DMS153 treated with DMSO at 0.1 percent for 48 hours (cell line): Measurements from ENCODE around the gene GPRIN2.
"Not testable (repeated sequence)": the region's sequence is repeated elsewhere in the genome, so short reads cannot be mapped to it uniquely, and the experiment has no call there.

Experiments
- DNase-seq: peaks from one replicate; lab custom pipeline; 2025; ENCODE audit not compliant: unreplicated experiment; lab: John Stamatoyannopoulos, UW

The GPRIN2 gene

DNA sequence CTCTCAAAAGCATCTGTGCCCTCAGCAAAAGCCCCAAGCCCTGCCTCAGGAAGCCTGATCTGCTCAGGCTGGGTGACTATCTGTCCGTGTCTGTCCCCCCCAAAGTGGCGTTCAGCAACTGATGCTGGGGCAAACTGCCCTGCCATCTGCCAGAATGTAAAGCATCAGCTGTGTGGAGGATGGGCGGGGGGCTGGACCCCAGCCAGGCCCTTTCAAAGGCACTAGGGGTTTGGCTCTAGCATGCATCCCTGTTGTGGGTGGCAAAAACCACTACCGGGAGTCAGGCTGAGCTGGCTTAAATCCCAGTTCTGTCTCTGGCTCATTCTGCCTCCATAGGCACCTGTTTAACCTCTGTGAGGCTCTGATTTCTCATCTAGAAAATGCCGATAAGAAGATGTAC, 35.5 kb downstream of the GPRIN2 start:
- DNase-seq, result no peak

DNA sequence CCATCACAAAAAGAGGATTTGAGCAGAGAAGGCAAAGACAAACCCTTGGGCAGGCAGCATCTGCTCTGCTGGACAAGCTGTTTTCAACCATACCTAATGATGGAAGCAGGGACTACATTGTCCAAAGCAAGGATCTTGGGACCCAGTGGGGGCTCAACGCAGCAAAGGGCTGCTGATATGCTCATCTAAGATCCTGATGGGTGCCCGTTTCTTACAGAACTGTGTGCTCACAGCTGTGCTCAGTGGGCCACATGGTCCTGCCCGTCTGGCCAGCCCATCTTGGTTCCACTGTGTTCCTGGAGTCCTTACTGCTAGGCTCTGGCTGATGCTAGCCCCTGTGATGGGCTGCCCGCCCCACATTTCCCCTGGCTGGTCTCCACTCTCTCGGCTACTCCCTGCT, 36.1 kb downstream of the GPRIN2 start:
- DNase-seq, result no peak

DNA sequence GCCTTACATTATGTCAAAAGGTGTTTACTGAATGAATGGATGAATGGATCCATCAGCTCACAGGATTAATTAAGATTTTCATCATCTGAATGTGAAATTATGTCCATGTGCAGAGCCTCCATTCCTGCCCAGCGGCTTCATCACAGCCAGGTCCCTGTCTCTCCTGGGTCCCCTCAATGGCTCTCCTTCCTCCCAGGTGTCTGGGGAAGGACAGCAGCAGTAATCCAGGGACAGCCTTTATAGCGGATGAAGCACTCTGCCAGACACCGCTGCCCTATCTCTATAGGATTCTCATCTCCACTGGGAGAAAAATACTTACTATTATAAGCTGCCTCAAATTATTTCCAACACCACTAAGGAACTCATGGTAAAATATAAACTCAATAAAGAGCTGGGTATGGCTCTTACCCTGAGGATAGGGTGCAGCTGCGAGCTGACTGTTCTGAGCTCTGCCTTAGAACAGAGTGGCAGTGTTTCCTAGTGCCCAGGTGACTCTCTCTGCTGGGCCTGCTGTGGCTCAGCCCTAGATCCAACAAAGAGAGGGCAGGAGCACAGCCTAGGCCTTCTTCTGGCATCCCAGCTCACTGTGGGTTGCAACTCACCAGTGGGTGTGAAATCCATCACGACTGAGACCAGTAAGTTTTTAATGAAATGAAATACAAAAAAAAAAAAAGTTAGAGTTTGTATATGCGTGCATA, 38.3 kb downstream of the GPRIN2 start:
- no peak for DNase-seq

DNA sequence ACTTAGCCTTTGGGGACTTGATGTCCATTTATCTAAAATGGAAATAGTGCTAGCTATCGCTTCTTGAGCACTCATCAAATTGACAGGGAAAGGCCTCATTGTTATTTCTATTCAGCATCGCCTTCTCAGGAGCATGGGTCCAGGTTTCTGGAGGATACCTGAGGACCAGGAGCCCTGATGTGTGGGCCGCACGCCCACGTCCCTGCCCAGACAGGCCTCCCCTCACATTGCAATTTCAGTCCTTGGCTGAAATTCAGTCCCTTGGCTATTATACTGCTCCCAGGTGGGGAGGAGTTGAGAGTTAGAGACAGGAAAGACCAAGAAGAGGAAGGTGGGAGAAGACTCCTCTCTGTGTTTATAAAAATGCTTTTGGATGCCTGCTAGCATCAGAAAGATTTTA, 38.9 kb downstream of the GPRIN2 start:
- DNase-seq, result no peak

DNA sequence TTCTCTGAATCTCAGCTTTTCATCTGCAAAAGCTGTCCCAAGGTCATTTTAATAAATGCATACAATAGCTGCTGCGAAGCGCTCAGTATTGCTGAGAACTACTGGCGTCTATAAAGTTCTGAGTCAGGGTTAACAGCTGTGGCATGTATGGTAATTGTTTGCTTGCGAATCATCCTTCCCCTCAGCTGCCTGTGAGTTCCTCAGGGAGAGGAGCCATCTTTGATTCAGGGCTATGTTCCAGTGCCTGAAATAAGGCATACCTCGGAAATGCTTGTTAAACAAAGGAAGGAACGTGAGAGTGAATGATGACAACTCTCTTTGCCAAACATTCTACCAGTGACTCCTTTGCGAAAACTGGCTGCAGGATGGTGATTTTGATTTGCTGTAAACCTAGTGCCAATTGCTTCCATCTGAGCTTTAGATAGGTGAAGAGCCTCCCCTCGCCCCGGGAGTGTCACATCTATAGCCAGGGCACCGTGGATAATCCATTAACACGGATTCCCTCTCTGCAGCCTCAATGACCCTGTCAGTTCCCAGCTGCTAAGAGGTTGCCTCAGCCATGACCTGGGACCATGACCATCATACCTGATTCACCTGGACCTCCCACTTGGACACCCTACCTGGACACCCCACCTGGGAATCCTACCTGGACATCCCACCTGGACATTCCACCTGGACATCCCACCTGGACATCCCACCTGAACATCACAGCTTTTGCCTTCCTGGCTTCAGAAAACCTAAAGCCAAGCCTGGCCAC, 39.6 kb downstream of the GPRIN2 start:
- no peak for DNase-seq

DNA sequence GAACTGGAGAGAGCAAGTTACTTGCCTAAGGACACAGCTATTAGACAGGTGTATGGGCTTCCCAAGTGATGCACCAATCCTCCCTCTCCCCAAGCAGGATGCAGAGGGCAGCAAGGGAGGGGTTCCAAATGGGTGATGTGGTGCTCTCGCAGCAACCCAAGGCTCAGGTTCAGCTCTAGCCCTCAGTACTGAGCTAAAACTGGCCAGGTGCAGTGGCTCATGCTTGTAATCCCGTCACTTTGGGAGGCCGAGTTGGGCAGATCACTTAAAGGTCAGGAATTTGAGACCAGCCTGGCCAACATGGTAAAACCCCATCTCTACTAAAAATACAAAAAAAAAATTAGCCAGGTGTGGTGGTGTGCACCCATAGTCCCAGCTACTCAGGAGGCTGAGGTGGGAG, 40.7 kb downstream of the GPRIN2 start:
- DNase-seq, result no peak

DNA sequence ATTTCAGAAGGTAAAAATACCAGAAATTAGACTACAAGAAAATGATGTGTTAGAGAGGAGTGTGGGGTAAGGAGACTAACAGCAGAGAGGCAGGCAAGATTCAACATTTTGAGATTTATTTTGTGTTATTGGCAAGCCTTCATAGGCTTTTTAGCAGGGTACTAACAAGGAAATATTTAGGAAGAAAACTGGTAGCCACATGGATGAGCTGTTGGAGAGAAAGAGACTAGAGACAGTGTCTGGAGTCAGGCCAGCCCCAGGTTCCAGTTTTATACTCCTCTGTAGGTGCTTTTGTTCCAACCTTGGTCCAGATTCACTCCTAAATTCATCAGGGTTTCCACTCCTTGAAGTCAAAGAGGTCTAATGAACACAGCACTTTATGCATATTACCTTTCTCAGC, 41.1 kb downstream of the GPRIN2 start:
- DNase-seq, result no peak

DNA sequence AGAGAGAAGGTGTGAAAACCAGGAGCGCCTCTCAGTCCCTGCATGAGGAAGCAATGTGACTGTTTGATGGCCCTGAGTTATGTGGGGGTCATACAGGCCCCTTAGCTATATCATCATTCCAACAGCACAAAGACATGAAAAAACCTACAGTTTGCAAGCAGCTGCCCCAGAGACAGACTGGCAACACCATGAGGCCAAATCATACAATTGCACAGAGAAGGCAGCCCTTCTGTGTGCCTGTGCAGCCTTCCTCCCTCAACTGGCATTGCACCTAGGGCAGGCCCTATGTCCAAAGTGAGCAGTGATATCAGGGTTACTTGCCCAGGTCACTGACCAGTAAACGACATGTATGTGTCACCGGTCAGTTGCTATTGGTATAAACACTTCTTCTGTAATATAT, 41.6 kb downstream of the GPRIN2 start:
- DNase-seq, result no peak

DNA sequence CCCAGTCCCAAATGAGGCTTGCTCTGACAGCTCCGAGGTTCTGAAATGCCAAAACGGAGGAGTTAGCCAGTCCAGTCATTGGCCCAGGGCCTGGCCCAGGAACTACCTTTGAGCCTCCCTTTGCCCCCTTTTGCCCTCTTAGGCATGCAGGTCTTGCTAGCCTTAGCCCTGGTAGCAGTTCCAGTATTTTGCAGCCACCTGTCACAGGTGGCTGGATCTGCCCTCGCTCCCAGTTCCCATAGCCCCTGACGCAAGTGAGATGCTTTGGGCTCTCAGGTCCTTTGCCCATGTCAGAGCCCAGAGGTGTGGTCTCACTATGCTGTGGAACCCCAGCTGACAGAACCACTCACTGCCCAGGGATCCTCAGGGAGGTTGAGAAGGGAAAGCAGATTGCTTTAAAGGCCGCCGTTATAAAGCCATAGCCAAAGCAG, 42.0 kb downstream of the GPRIN2 start:
- no peak for DNase-seq

DNA sequence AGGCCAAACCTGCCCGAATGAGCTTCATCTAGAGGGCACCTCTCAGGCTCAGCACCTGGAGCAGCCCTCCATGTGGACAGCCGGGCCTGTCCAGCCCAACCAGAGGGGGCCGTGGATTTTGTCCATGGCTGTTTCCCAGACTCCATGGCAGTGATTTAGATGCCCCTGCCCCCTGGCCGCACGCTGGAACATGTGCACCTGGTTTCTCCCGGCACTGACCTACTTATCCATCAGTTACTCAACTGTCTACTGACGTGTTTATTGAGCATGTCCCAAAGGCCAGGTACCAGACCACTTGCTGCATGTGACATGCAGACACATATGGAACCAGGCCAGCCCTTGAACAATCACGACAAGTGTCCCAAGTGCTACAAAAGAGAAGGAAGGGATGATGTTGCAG, 43.1 kb downstream of the GPRIN2 start:
- not testable (repeated sequence) for DNase-seq

DNA sequence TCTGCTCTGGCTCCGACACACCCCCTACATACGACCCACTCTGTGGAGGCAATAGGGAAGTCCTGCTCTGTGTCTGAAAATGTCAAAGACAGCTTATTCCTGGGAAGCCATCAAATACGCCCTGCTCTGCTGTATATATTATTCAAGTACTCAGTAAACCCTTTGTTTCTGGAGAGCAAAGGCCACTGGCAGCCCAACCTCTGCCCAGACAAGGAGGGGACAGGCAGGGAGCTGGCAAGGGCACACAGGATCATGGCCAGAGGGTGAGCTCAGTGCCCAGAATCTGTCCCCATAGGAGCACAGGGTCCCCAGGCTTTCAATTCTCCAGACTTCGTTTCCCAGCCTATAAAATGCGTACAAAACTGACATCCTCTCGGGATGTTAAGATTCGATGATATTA, 43.7 kb downstream of the GPRIN2 start:
- not testable (repeated sequence) for DNase-seq

DNA sequence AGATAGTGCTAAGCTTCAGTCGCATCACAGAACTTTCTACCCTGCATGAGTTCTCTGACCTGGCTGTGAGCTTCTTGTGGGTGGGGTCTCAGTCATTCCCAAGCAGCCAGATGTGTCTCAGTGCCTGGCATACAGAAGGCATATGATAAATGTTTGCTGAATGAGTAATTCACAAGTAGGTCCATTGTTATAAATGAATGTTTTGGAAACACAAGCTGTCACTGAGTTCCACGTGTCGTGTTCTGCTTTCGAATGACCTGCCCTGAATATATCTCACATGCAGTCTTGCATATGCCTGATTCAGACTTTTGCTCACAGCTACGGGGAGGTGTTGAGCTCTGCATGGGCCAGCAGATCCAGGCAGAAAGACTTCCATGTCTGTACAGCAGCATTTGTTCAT, 44.5 kb downstream of the GPRIN2 start:
- not testable (repeated sequence) for DNase-seq
